Measurements from ENCODE around the gene TFG. TPM values are rescaled to one million over a fixed set of nuclear protein-coding genes. Genes with fewer than 3 reads are reported as not detected.
"Not testable (repeated sequence)": the region's sequence is repeated elsewhere in the genome, so short reads cannot be mapped to it uniquely, and the experiment has no call there.

TFG gene
- 77.5 and 79.3 TPM in 2 replicates for total RNA-seq

- peak; percentile 99 for DNase-seq
These were observed at the start of gene TFG for GRCh38 chr3:100708989-100709841. TFG (plus strand) TSS chr3:100709494; CDS start chr3:100713686, 4,192 bp downstream.

- DNase-seq = not testable (repeated sequence)
These were observed 48.0 kb upstream of the TFG start for GRCh38 chr3:100661294-100661693.

GRCh38 chr3:100662113-100662823 lies 47.0 kb upstream of the TFG start:
- peak; percentile 12 for DNase-seq

- DNase-seq = no peak
These were observed 44.1 kb upstream of the TFG start for GRCh38 chr3:100665230-100665629.

- DNase-seq = not testable (repeated sequence)
These were observed 42.6 kb upstream of the TFG start for GRCh38 chr3:100666699-100667098.

- not testable (repeated sequence) for DNase-seq
These were observed 42.0 kb upstream of the TFG start for GRCh38 chr3:100667316-100667715.

- not testable (repeated sequence) for DNase-seq
These were observed 38.3 kb upstream of the TFG start for GRCh38 chr3:100670995-100671394.

GRCh38 chr3:100681496-100681895 lies 27.8 kb upstream of the TFG start:
- DNase-seq = no peak

- DNase-seq = peak; percentile 21
These were observed 27.0 kb upstream of the TFG start for GRCh38 chr3:100682056-100682853.

GRCh38 chr3:100682854-100683760 lies 26.2 kb upstream of the TFG start:
- no peak for DNase-seq

GRCh38 chr3:100693225-100693624 lies 16.1 kb upstream of the TFG start:
- DNase-seq = no peak

GRCh38 chr3:100695696-100696095 lies 13.6 kb upstream of the TFG start:
- DNase-seq = no peak

- no peak for DNase-seq
These were observed 13.1 kb upstream of the TFG start for GRCh38 chr3:100696161-100696560.

GRCh38 chr3:100697172-100697571 lies 12.1 kb upstream of the TFG start:
- DNase-seq = no peak

- DNase-seq = no peak
These were observed 11.5 kb upstream of the TFG start for GRCh38 chr3:100697723-100698285.

- DNase-seq = no peak
These were observed 10.6 kb upstream of the TFG start for GRCh38 chr3:100698736-100699135.

GRCh38 chr3:100700708-100701107 lies 8.6 kb upstream of the TFG start:
- no peak for DNase-seq

GRCh38 chr3:100702082-100702979 lies 7.0 kb upstream of the TFG start:
- no peak for DNase-seq

- DNase-seq = no peak
These were observed 6.3 kb upstream of the TFG start for GRCh38 chr3:100702980-100703345.

GRCh38 chr3:100703865-100704264 lies 5.4 kb upstream of the TFG start:
- DNase-seq = no peak

- no peak for DNase-seq
These were observed 2.9 kb upstream of the TFG start for GRCh38 chr3:100706365-100706764.
